Coronary artery (tissue), 2 donors: ENCODE results near the gene SLC35F4.
"Not testable (repeated sequence)": the region's sequence is repeated elsewhere in the genome, so short reads cannot be mapped to it uniquely, and the experiment has no call there.

ENCODE experiments used
- DNase-seq: peaks from one replicate; pipeline ENCODE4 v3.0.0-alpha.2; 2017; ENCODE audit warnings: low spot score
- H3K27ac ChIP-seq, 2 donors: fragments of 200-600 bp; sonication (generic); one replicate each; pipeline ENCODE4 v1.5.1; 2016 to 2019
- H3K4me3 ChIP-seq: fragments of 200-600 bp; sonication (generic); 2 replicates; pipeline ENCODE4 v1.5.1; 2016; ENCODE audit warnings: mild to moderate bottlenecking, moderate library complexity
- TF ChIP-seq, protein P1 (sequence below): fragments of 200-600 bp; sonication (generic); IDR thresholded peaks from one replicate; pipeline ENCODE4 v1.5.1; 2019; ENCODE audit warnings: antibody characterized with exemption

SLC35F4 gene

DNA sequence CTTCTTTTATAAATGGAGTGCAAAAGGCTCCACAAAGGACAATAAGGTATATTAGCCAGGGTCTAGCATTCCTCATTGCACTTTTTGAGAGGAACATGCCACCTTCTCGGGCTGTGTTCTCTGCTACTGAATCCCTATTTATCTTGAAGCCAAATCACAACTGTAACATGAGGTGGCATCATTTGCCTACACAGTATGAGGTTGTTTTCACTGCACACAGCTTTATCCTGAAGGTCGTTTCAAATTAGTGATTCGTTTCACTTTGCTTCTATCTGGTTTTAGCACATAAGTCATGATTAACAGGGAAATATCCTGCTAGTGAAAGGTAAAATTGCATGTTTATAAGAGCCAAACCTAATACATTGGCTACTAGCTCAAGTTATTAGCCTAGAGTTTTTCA lies 153.8 kb downstream of the SLC35F4 start:
- TF ChIP-seq, protein P1, sequence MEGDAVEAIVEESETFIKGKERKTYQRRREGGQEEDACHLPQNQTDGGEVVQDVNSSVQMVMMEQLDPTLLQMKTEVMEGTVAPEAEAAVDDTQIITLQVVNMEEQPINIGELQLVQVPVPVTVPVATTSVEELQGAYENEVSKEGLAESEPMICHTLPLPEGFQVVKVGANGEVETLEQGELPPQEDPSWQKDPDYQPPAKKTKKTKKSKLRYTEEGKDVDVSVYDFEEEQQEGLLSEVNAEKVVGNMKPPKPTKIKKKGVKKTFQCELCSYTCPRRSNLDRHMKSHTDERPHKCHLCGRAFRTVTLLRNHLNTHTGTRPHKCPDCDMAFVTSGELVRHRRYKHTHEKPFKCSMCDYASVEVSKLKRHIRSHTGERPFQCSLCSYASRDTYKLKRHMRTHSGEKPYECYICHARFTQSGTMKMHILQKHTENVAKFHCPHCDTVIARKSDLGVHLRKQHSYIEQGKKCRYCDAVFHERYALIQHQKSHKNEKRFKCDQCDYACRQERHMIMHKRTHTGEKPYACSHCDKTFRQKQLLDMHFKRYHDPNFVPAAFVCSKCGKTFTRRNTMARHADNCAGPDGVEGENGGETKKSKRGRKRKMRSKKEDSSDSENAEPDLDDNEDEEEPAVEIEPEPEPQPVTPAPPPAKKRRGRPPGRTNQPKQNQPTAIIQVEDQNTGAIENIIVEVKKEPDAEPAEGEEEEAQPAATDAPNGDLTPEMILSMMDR, result no peak
- DNase-seq, result no peak
- H3K4me3 ChIP-seq, result no peak overlapping the region
- no peak overlapping the region for H3K27ac ChIP-seq

DNA sequence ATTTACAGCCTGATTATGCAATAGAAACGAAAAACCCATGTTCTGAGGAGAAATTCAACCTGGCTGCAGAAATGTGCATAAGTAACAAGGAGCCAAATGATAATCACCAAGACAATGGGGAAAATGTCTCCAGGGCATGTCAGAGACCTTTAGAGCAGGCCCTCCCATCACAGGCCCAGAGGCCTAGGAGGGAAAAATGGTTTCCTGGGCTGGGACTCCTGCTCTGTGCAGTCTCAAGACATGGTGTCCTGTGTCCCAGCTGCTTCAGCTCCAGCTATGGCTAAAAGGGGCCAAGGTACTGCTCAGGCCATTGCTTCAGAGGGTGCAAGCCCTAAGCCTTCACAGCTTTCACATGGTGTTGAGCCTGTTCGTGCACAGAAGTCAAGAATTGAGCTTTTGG lies 156.0 kb downstream of the SLC35F4 start:
- Histone ChIP-seq H3K4me3 (no peak overlapping the region), H3K27ac (no peak overlapping the region)
- TF ChIP-seq, protein P1, result no peak
- DNase-seq, result no peak

GRCh38 chr14:57709086-57709485 lies 156.8 kb downstream of the SLC35F4 start:
- H3K4me3 ChIP-seq, DNase-seq, H3K27ac ChIP-seq: not testable (repeated sequence)

DNA sequence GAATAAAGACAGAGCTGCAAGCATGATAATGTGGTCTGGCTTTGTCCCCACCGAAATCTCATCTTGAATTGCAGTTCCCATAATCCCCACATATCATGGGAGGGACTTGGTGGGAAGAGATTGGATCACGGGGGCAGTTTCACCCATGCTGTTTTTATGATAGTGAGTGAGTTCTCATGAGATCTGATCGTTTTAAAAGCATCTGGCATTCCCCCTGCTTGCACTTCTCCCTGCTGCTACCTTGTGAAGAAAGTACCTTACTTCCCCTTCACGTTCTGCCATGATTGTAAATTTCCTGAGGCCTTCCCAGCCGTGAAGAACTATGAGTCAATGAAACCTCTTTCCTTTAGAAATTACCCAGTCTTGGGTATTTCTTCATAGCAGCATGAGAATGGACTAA lies 158.7 kb downstream of the SLC35F4 start:
- Histone ChIP-seq H3K27ac (no peak overlapping the region), H3K4me3 (no peak overlapping the region)
- no peak for DNase-seq
- TF ChIP-seq, protein P1, result no peak

DNA sequence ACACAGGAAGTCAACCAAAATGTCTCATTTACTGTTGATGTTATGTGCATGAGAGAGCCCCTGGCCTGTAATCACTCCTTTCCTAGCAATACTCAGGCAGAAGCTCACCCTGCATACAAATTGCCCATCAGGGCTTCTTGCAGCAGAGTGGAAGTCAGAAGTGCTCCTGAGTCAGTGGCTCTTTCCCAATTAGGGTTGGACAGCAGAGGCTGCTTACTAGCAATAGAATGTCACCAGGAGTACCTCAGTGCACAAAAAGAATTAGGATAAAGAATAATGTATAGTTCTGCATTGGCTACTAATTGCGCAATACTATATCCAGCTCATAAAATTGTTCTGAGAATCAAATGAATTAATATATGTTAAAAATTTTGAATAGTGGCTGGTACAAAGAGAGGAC lies 161.1 kb downstream of the SLC35F4 start:
- DNase-seq, result no peak
- Histone ChIP-seq H3K4me3 (no peak overlapping the region), H3K27ac (no peak overlapping the region)
- TF ChIP-seq, protein P1, result no peak

DNA sequence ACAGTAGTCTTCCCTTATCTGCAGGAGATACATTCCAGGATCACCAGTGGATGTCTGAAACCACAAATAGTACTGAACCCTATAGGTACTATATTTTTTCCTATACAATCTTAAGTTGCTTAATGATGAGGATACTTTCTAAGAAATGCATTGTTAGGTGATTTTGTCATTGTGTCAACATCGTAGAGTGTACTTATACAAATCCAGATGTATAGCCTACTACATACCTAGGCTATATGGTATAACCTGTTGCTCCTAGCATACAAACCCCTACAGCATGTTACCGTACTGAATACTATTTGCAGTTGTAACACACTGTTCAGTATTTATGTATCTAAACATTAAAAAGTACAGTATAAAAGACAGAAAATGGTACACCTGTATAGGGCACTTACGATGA lies 165.9 kb downstream of the SLC35F4 start:
- no peak overlapping the region for H3K4me3 ChIP-seq
- TF ChIP-seq, protein P1, result no peak
- H3K27ac ChIP-seq, result no peak overlapping the region
- no peak for DNase-seq

DNA sequence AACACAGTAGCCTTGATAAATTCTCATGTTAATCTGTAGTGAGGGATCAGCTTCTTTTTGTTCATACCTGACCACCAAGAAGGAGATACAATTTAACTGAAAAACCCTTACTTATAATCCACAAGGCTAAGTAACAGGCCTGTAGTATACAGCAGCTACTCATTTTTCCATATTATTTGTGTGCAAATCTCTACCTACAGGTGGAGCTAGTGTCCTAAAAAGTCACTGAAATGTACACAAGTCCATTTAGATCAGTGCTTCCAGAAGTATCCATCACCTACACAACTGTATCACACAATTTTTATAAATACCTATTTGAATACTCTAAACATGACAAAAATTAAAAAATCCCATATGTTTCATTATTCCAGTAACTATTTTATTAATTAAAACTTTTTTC lies 173.2 kb downstream of the SLC35F4 start:
- Histone ChIP-seq H3K27ac (no peak overlapping the region), H3K4me3 (no peak overlapping the region)
- TF ChIP-seq, protein P1, result no peak
- no peak for DNase-seq

DNA sequence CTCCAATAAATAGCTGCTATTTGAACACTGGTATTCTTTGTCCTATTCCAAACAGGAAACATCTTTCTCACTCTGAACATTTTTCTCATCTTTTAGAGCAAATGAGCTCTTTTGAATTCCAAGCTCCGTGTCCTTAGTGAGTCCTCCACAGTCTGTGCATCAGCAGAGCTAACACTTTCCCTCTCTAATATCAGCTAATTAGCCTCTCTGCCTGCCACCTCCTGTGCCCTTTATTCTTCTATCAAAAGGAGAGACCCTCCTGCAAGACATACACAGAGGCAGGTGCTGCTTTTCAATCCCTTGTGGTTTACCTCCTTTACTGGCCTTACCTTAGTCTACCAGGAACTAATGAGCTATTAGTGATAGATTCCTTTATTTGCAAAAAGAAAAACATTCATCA lies 178.5 kb downstream of the SLC35F4 start:
- TF ChIP-seq, protein P1, result no peak
- Histone ChIP-seq H3K4me3 (no peak overlapping the region), H3K27ac (no peak overlapping the region)
- DNase-seq, result no peak
